HG03045 (cell line): ENCODE measurements around the gene COMMD10.

ENCODE experiments used
- ATAC-seq: cut with Tn5 transposase; IDR thresholded peaks from one replicate; pipeline ENCODE4 v1.9.1; 2021; ENCODE audit warnings: mild to moderate bottlenecking, moderate library complexity; ENCODE audit not compliant: unreplicated experiment

COMMD10 gene

GRCh38 chr5:116209166-116209565 lies 124.3 kb downstream of the COMMD10 start:
- no peak for ATAC-seq

- no peak for ATAC-seq
These were observed 127.4 kb downstream of the COMMD10 start for GRCh38 chr5:116212225-116212624.

GRCh38 chr5:116216246-116216645 lies 131.4 kb downstream of the COMMD10 start:
- no peak for ATAC-seq

- ATAC-seq: no peak
These were observed 140.6 kb downstream of the COMMD10 start for GRCh38 chr5:116225281-116225922.

- ATAC-seq: no peak
These were observed 144.4 kb downstream of the COMMD10 start for GRCh38 chr5:116229131-116229689.

- ATAC-seq: no peak
These were observed 146.5 kb downstream of the COMMD10 start for GRCh38 chr5:116231288-116231687.

GRCh38 chr5:116234681-116235080 lies 149.9 kb downstream of the COMMD10 start:
- no peak for ATAC-seq

- ATAC-seq: no peak
These were observed 153.2 kb downstream of the COMMD10 start for GRCh38 chr5:116237917-116238500.

- ATAC-seq: no peak
These were observed 157.5 kb downstream of the COMMD10 start for GRCh38 chr5:116242343-116242742.

GRCh38 chr5:116248432-116248831 lies 163.6 kb downstream of the COMMD10 start:
- no peak for ATAC-seq

- ATAC-seq: no peak
These were observed 164.8 kb downstream of the COMMD10 start for GRCh38 chr5:116249648-116250047.

- ATAC-seq: no peak
These were observed 171.9 kb downstream of the COMMD10 start for GRCh38 chr5:116256717-116257116.

- no peak for ATAC-seq
These were observed 180.6 kb downstream of the COMMD10 start for GRCh38 chr5:116265471-116265870.

- no peak for ATAC-seq
These were observed 186.7 kb downstream of the COMMD10 start for GRCh38 chr5:116271446-116272025.

GRCh38 chr5:116272281-116272941 lies 187.6 kb downstream of the COMMD10 start:
- no peak for ATAC-seq

GRCh38 chr5:116273448-116274242 lies 188.8 kb downstream of the COMMD10 start:
- peak; percentile 89 for ATAC-seq

- ATAC-seq: no peak
These were observed 189.4 kb downstream of the COMMD10 start for GRCh38 chr5:116274251-116274650.

- no peak for ATAC-seq
These were observed 190.5 kb downstream of the COMMD10 start for GRCh38 chr5:116275282-116275681.

GRCh38 chr5:116276952-116277351 lies 192.1 kb downstream of the COMMD10 start:
- ATAC-seq: no peak

GRCh38 chr5:116280149-116280803 lies 195.5 kb downstream of the COMMD10 start:
- ATAC-seq: no peak
